Raji (cell line): ENCODE measurements around the gene MYO3B.

Experiments used
- POLR2A ChIP-seq: IDR thresholded peaks from 2 replicates; pipeline ENCODE4 v1.6.1; 2011; ENCODE audit warnings: low read depth, low read length, control low read depth; ENCODE audit not compliant: insufficient read depth

Gene MYO3B

GRCh38 chr2:170468557-170468956 lies 290.6 kb downstream of the MYO3B start:
- no peak for TF ChIP-seq POLR2A

DNA sequence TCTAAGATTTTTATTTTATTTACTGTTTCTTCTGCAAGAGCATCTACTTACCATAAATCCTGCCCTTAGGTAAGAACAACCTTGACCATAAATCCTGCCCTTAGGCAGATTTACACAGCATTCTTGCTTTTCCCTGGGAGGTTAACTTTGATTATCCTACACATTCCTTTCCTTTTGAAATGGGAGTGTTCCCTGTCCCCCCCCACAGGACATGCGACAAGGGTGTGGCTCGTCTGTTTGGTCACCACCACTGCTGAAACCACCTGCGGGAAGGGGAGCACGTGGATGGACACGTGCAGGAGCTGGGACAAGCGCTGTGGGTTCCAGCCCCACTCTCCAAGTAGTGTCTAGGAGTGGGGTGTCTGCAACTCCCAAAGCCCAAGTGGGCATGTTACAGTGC lies 297.9 kb downstream of the MYO3B start:
- TF ChIP-seq POLR2A: no peak

DNA sequence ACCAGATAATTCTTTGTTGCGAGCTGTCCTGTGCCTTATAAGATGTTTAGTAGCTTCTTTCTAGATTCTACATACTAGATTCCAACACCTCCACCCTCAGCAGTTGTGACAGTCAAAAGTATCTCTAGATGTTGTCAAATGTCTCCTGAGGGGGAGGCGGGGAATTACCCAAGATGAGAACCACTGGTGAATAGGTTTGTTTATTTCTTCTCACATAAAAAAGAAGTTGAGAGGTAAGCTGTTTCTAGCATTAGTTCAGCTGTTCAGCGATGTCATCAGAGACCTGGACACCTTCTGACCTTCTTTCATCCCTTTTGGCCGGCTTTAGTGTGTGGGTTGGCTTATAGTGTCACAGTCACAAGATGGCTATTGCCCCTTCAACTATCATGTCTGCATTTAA lies 299.7 kb downstream of the MYO3B start:
- TF ChIP-seq POLR2A: no peak

GRCh38 chr2:170481201-170481600 lies 303.3 kb downstream of the MYO3B start:
- no peak for TF ChIP-seq POLR2A

- TF ChIP-seq POLR2A: no peak
Observed at GRCh38 chr2:170484552-170484951, 306.6 kb downstream of the MYO3B start.

DNA sequence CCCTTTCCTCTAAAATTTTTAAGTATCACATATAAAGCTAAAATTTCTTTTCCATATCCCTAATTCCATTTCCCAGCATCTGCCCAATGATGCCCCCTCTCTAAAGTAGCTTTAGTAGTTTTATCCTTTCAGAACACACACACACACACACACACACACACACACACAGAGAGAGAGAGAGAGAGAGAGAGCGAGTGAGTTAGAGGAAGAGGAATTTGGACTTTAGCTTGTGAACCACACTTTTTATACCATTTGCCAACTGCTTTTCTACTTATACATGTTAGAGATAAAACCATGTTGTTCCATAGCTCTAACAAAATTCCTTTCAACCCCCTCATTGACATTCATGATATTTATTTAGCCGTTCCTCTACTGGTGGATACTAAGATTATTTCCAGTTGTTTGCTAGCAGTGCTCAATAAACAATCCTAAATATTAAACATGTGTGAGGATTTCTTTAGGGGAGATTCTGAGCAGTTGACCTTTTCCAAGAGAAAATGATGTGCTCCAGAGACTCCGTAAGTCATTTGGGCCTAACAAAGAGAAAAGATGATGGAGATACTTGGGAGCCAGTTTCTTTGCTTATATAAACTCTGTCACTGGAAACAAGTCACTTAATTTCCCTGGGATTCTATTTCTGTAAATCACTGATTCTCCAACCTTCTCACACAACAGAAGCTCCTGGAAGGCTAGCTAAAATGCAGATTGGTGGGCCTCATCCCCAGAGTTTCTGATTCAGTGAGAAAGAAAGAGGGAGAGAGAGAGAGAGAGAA lies 307.5 kb downstream of the MYO3B start:
- no peak for TF ChIP-seq POLR2A

DNA sequence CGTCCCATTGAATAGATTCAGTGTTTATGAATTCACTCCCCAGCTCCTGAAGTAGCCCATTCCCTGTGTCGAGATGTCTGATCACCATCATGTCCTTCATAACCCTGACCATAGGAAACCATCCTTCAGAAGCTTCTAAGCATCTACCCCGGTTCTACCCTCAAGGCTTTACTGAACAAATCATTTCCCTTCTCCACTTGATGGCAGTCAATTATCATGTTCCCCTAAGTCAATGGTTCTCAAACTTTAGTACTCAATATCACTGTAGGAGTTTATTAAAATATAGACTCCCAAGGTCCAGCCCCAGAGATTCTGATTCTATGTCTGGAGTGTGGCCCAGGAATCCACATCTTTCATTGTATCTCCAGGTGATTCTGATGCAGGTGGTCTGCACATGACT lies 308.8 kb downstream of the MYO3B start:
- TF ChIP-seq POLR2A: no peak

DNA sequence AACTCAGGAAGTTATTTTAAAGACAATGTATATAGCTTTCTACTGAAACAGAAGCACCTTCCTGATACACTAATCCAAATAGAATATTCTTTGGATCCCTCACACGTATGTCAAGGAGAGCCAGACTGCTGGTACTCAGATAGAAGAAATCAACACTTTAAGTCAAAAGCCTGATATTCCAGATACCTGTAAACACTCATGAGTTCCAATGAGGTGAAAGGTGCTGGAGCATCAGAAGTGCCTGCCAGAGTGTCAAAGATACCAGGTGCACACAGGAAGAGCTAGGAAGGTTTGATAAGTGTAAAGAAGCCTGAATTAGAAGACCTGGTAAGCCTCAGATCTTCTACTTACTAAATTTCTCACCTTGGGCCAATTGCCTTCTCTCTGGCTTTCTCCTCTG lies 310.9 kb downstream of the MYO3B start:
- no peak for TF ChIP-seq POLR2A

- no peak for TF ChIP-seq POLR2A
Observed at GRCh38 chr2:170492010-170492409, 314.1 kb downstream of the MYO3B start.

- no peak for TF ChIP-seq POLR2A
Observed at GRCh38 chr2:170493426-170494097, 315.6 kb downstream of the MYO3B start.

GRCh38 chr2:170495896-170496295 lies 317.9 kb downstream of the MYO3B start:
- no peak for TF ChIP-seq POLR2A

DNA sequence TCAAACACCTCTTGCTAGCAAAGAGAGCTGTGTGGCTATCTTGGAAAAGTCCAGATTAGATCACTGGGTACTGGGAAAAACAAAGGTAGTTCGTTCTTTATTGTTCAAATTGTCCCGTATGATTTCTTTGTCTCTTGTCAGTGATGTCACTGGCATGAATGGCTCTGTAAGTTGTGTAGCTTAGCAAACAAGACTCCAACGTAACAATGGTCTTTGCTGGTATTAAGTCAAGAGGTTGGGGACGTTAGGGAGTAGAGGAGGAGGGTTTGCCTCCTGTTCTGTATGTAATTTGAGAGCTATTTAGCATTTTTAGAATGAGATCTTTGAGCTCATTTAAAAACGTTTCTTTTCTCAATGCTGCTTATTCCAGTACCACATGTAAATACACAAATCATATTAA lies 320.7 kb downstream of the MYO3B start:
- TF ChIP-seq POLR2A: no peak

GRCh38 chr2:170500104-170500503 lies 322.2 kb downstream of the MYO3B start:
- TF ChIP-seq POLR2A: no peak

- TF ChIP-seq POLR2A: no peak
Observed at GRCh38 chr2:170500770-170501169, 322.8 kb downstream of the MYO3B start.

GRCh38 chr2:170501421-170502043 lies 323.6 kb downstream of the MYO3B start:
- TF ChIP-seq POLR2A: no peak

- TF ChIP-seq POLR2A: no peak
Observed at GRCh38 chr2:170502361-170503130, 324.6 kb downstream of the MYO3B start.

GRCh38 chr2:170503563-170503962 lies 325.6 kb downstream of the MYO3B start:
- no peak for TF ChIP-seq POLR2A
